BLaER1 treated with 17β-estradiol and CSF1 and Interleukin-3, amounts not matched to agents 10 nM and 100 nM (cell line): ENCODE results near the gene CTU1.

ENCODE experiments used
- H3K27ac ChIP-seq, 11 experiments: shearing (Covaris generic); formaldehyde crosslinking; 2 replicates each; pipeline ENCODE4 v1.8.1; 2022
- H3K27me3 ChIP-seq, 11 experiments: shearing (Covaris generic); formaldehyde crosslinking; 2 replicates each; pipeline ENCODE4 v1.8.1; 2022
- H3K36me3 ChIP-seq, 11 experiments: shearing (Covaris generic); formaldehyde crosslinking; 2 replicates each; pipeline ENCODE4 v1.8.1; 2022
- H3K4me1 ChIP-seq, 10 experiments: shearing (Covaris generic); formaldehyde crosslinking; 2 replicates each; pipeline ENCODE4 v1.8.1; 2022
- H3K4me2 ChIP-seq, 11 experiments: shearing (Covaris generic); formaldehyde crosslinking; 2 replicates each; pipeline ENCODE4 v1.8.1; 2022
- H3K4me3 ChIP-seq, 10 experiments: shearing (Covaris generic); formaldehyde crosslinking; 2 replicates each; pipeline ENCODE4 v1.8.1; 2022
- H3K9ac ChIP-seq, 11 experiments: shearing (Covaris generic); formaldehyde crosslinking; 2 replicates each; pipeline ENCODE4 v1.8.1; 2022
- H3K9me3 ChIP-seq, 11 experiments: shearing (Covaris generic); formaldehyde crosslinking; replicated peaks in 1 of 11; 2 replicates each; pipeline ENCODE4 v1.8.1; 2022
- H4K20me1 ChIP-seq, 11 experiments: shearing (Covaris generic); formaldehyde crosslinking; 2 replicates each; pipeline ENCODE4 v1.8.1; 2022
- Cebpa-rat ChIP-seq, 11 experiments: shearing (Covaris generic); IDR thresholded peaks; 2 replicates each; pipeline ENCODE4 v1.8.1; 2022

CTU1 gene

GRCh38 chr19:51128227-51128626 is 20.0 kb upstream of the CTU1 start:
- H4K20me1 ChIP-seq, result no peaks in the 10 kb centered on the region
- peaks cover 0 to 55% (median 15%) of the 10 kb centered on the region in 11 experiments; a peak in 15 of 22 replicates for H3K36me3 ChIP-seq
- peaks cover 0 to 7% (median 0%) of the 10 kb centered on the region in 11 experiments; a peak in 3 of 22 replicates for H3K9me3 ChIP-seq
- no peaks in the 10 kb centered on the region for H3K27me3 ChIP-seq
- peak overlapping the region; percentile 25 to 77 (median 62); a peak in 19 of 20 replicates for H3K4me3 ChIP-seq
- H3K27ac ChIP-seq, result peak overlapping the region; percentile 87 to 98 (median 93)
- H3K4me2 ChIP-seq, result peak overlapping the region; percentile 86 to 100 (median 96)
- H3K4me1 ChIP-seq, result peaks cover 90 to 99% (median 94%) of the 10 kb centered on the region in 10 experiments
- TF ChIP-seq Cebpa-rat (IDR thresholded peaks at IDR 0.05), result no peak
- H3K9ac ChIP-seq, result peak overlapping the region; percentile 76 to 91 (median 83)

- peaks cover 95 to 100% (median 97%) of the 10 kb centered on the region in 10 experiments for H3K4me1 ChIP-seq
- peaks cover 0 to 55% (median 15%) of the 10 kb centered on the region in 11 experiments; a peak in 15 of 22 replicates for H3K36me3 ChIP-seq
- no peaks in the 10 kb centered on the region for H4K20me1 ChIP-seq
- TF ChIP-seq Cebpa-rat (IDR thresholded peaks at IDR 0.05), result peak in 5 of 11 experiments; percentile 46 to 62 (median 54); a peak in 6 of 22 replicates
- H3K27me3 ChIP-seq, result no peaks in the 10 kb centered on the region
- H3K27ac ChIP-seq, result peak overlapping the region; percentile 87 to 98 (median 93)
- peak overlapping the region; percentile 76 to 91 (median 83) for H3K9ac ChIP-seq
- peaks cover 0 to 7% (median 0%) of the 10 kb centered on the region in 11 experiments; a peak in 1 of 22 replicates for H3K9me3 ChIP-seq
- peak overlapping the region; percentile 86 to 100 (median 96) for H3K4me2 ChIP-seq
- H3K4me3 ChIP-seq, result peak overlapping the region; percentile 25 to 77 (median 62); a peak in 19 of 20 replicates
These were observed 19.5 kb upstream of the CTU1 start for GRCh38 chr19:51127755-51128154.

- Histone ChIP-seq H3K9me3 (peaks cover 0 to 7% (median 0%) of the 10 kb centered on the region in 11 experiments; a peak in 1 of 22 replicates), H3K27ac (peak overlapping the region; percentile 87 to 98 (median 93)), H3K27me3 (no peaks in the 10 kb centered on the region), H4K20me1 (no peaks in the 10 kb centered on the region), H3K36me3 (peaks cover 0 to 55% (median 15%) of the 10 kb centered on the region in 11 experiments; a peak in 15 of 22 replicates), H3K4me2 (peak overlapping the region; percentile 86 to 100 (median 96)), H3K9ac (peak overlapping the region; percentile 76 to 91 (median 83)), H3K4me3 (peak overlapping the region in 9 of 10 experiments; percentile 37 to 77 (median 63); a peak in 16 of 20 replicates), H3K4me1 (peaks cover 95 to 100% (median 99%) of the 10 kb centered on the region in 10 experiments)
- TF ChIP-seq Cebpa-rat (IDR thresholded peaks at IDR 0.05), result no peak
These were observed 18.8 kb upstream of the CTU1 start for GRCh38 chr19:51127032-51127431.

- Histone ChIP-seq H3K4me2 (peak overlapping the region; percentile 86 to 100 (median 96)), H3K9me3 (peaks cover 0 to 5% (median 0%) of the 10 kb centered on the region in 11 experiments; a peak in 1 of 22 replicates), H3K36me3 (peaks cover 0 to 49% (median 9%) of the 10 kb centered on the region in 11 experiments; a peak in 15 of 22 replicates), H3K27me3 (no peaks in the 10 kb centered on the region), H3K4me1 (peaks cover 95 to 100% (median 98%) of the 10 kb centered on the region in 10 experiments), H3K9ac (peak overlapping the region; percentile 76 to 91 (median 83)), H3K27ac (peak overlapping the region; percentile 87 to 98 (median 93)), H3K4me3 (peak overlapping the region in 9 of 10 experiments; percentile 50 to 77 (median 63); a peak in 18 of 20 replicates), H4K20me1 (no peaks in the 10 kb centered on the region)
- no peak for TF ChIP-seq Cebpa-rat (IDR thresholded peaks at IDR 0.05)
These were observed 17.3 kb upstream of the CTU1 start for GRCh38 chr19:51125421-51126075.

- peaks cover 0 to 41% (median 1%) of the 10 kb centered on the region in 11 experiments; a peak in 12 of 22 replicates for H3K36me3 ChIP-seq
- no peaks in the 10 kb centered on the region for H3K9me3 ChIP-seq
- H3K27me3 ChIP-seq, result no peaks in the 10 kb centered on the region
- H3K4me3 ChIP-seq, result peak within 1 kb of the TSS in 9 of 10 experiments; percentile 50 to 77 (median 63); a peak in 18 of 20 replicates
- peak within 1 kb of the TSS; percentile 76 to 91 (median 83) for H3K9ac ChIP-seq
- H3K4me2 ChIP-seq, result peak within 1 kb of the TSS; percentile 86 to 100 (median 96)
- no peak for TF ChIP-seq Cebpa-rat (IDR thresholded peaks at IDR 0.05)
- H3K27ac ChIP-seq, result peak within 1 kb of the TSS; percentile 87 to 98 (median 93)
- no peaks in the 10 kb centered on the region for H4K20me1 ChIP-seq
- H3K4me1 ChIP-seq, result peaks cover 90 to 100% (median 97%) of the 10 kb centered on the region in 10 experiments
These were observed 16.5 kb upstream of the CTU1 start, which contains the start of gene SIGLEC9 for GRCh38 chr19:51124729-51125128. TSS of gene SIGLEC9 (plus strand) at chr19:51124906. CDS start at chr19:51124975, 69 bp downstream.

- H3K36me3 ChIP-seq, result peaks cover 0 to 36% (median 0%) of the 10 kb centered on the region in 11 experiments; a peak in 9 of 22 replicates
- peak overlapping the region; percentile 76 to 91 (median 83) for H3K9ac ChIP-seq
- no peaks in the 10 kb centered on the region for H3K27me3 ChIP-seq
- H3K4me3 ChIP-seq, result peak overlapping the region in 8 of 10 experiments; percentile 19 to 77 (median 65); a peak in 14 of 20 replicates
- peaks cover 84 to 100% (median 97%) of the 10 kb centered on the region in 10 experiments for H3K4me1 ChIP-seq
- no peaks in the 10 kb centered on the region for H4K20me1 ChIP-seq
- no peak; a peak in 1 of 22 replicates for TF ChIP-seq Cebpa-rat (IDR thresholded peaks at IDR 0.05)
- H3K27ac ChIP-seq, result peak overlapping the region; percentile 87 to 98 (median 93)
- no peaks in the 10 kb centered on the region for H3K9me3 ChIP-seq
- peak overlapping the region; percentile 86 to 100 (median 96) for H3K4me2 ChIP-seq
These were observed 16.0 kb upstream of the CTU1 start for GRCh38 chr19:51124216-51124615.

- H3K9ac ChIP-seq, result peak overlapping the region; percentile 76 to 91 (median 83)
- H4K20me1 ChIP-seq, result no peaks in the 10 kb centered on the region
- H3K36me3 ChIP-seq, result peaks cover 0 to 32% (median 0%) of the 10 kb centered on the region in 11 experiments; a peak in 9 of 22 replicates
- TF ChIP-seq Cebpa-rat (IDR thresholded peaks at IDR 0.05), result peak in 7 of 11 experiments; percentile 26 to 87 (median 55); a peak in 10 of 22 replicates
- peak overlapping the region; percentile 86 to 100 (median 96) for H3K4me2 ChIP-seq
- H3K4me3 ChIP-seq, result peak overlapping the region in 8 of 10 experiments; percentile 19 to 77 (median 65); a peak in 13 of 20 replicates
- H3K9me3 ChIP-seq, result no peaks in the 10 kb centered on the region
- H3K27me3 ChIP-seq, result no peaks in the 10 kb centered on the region
- H3K27ac ChIP-seq, result peak overlapping the region; percentile 87 to 98 (median 93)
- peaks cover 80 to 99% (median 96%) of the 10 kb centered on the region in 10 experiments for H3K4me1 ChIP-seq
These were observed 15.6 kb upstream of the CTU1 start for GRCh38 chr19:51123802-51124201.

GRCh38 chr19:51123381-51123800 is 15.2 kb upstream of the CTU1 start:
- Histone ChIP-seq H3K27me3 (no peaks in the 10 kb centered on the region), H3K4me1 (peaks cover 76 to 99% (median 95%) of the 10 kb centered on the region in 10 experiments), H3K9ac (peak overlapping the region; percentile 76 to 91 (median 83)), H4K20me1 (no peaks in the 10 kb centered on the region), H3K4me3 (peak overlapping the region in 8 of 10 experiments; percentile 19 to 77 (median 65); a peak in 13 of 20 replicates), H3K27ac (peak overlapping the region; percentile 87 to 98 (median 93)), H3K4me2 (peak overlapping the region; percentile 86 to 100 (median 96)), H3K36me3 (peaks cover 0 to 28% (median 0%) of the 10 kb centered on the region in 11 experiments; a peak in 8 of 22 replicates), H3K9me3 (no peaks in the 10 kb centered on the region)
- TF ChIP-seq Cebpa-rat (IDR thresholded peaks at IDR 0.05), result peak in 10 of 11 experiments; percentile 47 to 94 (median 84); a peak in 17 of 22 replicates
